ENCODE data around the gene MAGOH. TPM values are rescaled to one million over a fixed set of nuclear protein-coding genes. Genes with fewer than 3 reads are reported as not detected.

Gene MAGOH
- total RNA-seq, 1 experiment from 2014 or later = 121 TPM

Other genes starting within 250 kb of the MAGOH start
- 0.41 and 0.42 TPM in 2 replicates for gene PODN, start 176.3 kb downstream of the MAGOH start, total RNA-seq (2014; rRNA removed; shearing (Covaris generic))
- gene SLC1A7, start 95.9 kb downstream of the MAGOH start, total RNA-seq (2014; rRNA removed; shearing (Covaris generic)) = 0.04 TPM in 1 of 2 replicates, not detected in the other
- 19.0 and 20.0 TPM in 2 replicates for gene CPT2, start 41.7 kb downstream of the MAGOH start, total RNA-seq (2014; rRNA removed; shearing (Covaris generic))
- 58.7 and 65.5 TPM in 2 replicates for gene CZIB, start 17.9 kb downstream of the MAGOH start, total RNA-seq (2014; rRNA removed; shearing (Covaris generic))
- gene LRP8, start 89.6 kb upstream of the MAGOH start, total RNA-seq (2014; rRNA removed; shearing (Covaris generic)) = 17.9 and 21.4 TPM in 2 replicates
- not detected in 2 replicates for gene DMRTB1, start 220.9 kb upstream of the MAGOH start, total RNA-seq (2014; rRNA removed; shearing (Covaris generic))

Measured in SJCRH30 (cell line).